NOMO-1 treated with DMSO at 0.1 percent for 48 hours (cell line): ENCODE results near the gene IMPDH1.

Source experiments
- DNase-seq: peaks from one replicate; lab custom pipeline; 2025; ENCODE audit not compliant: unreplicated experiment; lab: John Stamatoyannopoulos, UW

The IMPDH1 gene

DNA sequence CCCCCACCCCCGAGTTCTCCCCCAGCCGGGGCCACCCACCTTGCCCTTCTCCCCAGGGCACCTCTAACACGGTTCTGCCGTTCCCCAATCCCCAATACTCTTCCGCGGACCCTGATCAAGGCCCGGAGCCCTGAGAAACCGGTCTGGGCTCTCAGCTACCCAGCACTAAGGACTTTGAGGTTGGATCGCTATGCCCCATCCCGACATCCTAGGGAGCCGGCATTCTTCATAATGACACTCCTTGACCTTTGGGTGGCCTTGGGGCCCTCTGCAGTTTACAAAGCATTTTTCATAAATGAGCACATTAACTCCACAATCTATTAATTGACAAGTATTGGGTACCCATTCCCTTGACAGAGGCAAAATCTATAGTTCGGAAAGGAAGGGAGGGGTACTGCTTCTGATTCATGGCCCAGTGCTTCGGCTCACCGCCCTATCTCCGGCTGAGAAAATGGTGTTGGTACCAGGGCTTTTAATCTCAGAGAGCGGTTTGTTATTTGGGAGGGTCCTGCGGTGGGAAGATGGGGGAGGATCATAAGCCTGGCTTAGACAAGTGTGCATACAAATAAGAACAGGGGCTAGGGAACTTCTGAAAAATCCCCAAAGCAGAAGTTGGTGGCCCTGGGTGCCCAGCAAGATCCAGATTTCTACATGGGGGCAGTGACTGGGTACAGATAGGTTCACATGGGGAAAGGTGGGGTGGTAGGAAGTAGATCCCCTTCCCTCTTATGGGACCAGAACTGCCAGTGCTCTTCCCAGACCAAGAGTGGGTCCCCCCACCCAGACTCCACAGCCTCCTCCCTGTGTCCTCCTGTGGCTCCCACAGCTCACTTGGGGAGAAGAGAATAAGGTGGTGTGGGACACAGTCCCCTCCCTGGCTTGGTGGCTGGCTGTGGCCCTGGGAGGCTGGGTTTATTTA, 3.2 kb downstream of the IMPDH1 start:
- no peak for DNase-seq

GRCh38 chr7:128405471-128406313, 4.1 kb downstream of the IMPDH1 start:
- no peak for DNase-seq

DNA sequence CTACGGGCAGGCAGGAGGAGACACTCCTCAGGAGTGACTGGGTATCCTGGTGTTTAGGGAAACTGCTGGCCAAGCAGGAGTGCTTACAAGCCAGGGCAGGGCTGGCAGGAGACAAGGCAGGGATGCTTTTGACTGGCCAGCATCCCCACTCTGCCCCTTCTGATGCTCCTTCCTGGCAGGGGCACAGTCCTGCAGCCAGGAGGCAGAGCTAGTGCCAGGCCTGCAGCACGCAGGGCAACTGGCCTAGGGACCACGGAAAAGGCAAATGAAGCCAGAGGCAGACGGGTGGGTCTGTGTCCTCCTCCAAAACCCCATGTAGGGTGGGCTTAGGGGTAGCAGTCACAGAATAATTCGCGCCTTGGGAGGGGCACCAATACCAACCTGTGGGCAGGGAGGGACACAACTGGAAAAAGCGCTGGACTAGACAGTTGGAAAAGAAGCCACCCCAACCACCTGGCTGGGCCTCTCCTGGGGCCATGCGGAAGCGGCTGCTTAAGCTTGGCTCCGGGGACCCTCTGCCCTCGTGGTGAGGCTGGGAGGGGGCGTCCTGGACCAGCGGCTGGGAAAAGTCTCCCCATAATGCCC, 4.8 kb downstream of the IMPDH1 start:
- no peak for DNase-seq

DNA sequence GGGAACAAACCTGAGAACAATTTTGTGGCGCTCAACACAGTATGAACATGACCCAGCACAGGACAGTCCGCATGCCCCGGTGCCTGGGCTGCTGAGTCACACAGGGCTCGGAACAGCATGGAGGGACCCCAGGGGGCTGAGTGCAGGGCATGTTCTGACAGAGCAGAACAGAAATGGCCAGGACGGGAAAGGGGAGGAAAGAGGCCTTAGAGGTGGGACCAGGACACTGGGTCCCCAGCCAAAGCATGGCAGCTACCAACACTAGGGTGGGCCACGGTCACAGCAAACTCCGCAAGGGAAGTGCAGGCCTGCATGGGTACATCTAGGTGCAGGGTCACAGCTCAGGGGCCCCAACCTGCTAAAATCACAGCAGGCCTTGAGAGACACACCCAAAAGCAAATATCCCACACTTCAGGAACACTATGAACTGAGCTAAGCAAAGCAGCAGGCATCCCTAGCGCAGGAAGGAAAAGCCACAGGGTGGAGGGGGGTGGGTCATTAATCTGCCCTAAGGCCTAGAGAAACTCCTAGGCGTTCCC, 5.6 kb downstream of the IMPDH1 start:
- no peak for DNase-seq

GRCh38 chr7:128403676-128404075, 6.1 kb downstream of the IMPDH1 start:
- no peak for DNase-seq

DNA sequence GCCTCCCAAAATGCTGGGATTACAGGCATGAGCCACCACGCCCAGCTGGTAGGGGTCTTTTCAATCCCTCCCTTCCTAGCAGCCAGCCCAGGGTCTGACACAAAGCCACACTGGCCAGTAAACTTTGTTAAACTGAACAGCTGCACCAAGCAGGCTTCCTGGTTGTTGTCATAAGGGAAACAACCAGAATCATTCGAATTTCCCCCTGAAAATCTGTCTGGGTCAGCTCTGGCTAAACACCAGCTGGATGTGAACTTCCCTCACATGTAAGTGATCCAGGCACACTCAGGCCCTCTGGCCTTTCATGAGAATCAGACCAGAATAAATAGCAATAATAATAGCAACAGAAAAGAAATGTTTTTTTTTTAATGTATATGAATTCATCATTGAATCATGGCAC, 7.4 kb downstream of the IMPDH1 start:
- no peak for DNase-seq

DNA sequence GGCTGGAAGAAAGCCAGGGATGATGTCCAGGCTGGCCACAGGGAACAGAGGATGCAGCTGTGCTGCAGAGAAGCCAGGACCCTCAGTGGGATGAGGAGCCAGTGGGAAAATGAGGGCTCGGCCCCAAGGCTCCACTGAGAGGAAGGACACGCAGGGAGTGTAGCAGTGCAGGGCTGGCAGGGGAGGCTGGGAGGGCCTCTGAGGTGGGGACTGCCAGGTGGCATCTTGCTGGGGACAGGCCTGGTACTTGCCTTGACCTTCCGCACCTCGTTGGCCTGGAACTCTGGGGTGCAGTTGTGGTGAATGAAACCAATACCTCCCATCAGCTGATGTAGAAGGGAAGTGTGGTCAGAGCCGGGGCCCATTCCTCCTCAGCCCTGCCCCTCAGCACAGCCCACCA, 9.2 kb downstream of the IMPDH1 start:
- no peak for DNase-seq

DNA sequence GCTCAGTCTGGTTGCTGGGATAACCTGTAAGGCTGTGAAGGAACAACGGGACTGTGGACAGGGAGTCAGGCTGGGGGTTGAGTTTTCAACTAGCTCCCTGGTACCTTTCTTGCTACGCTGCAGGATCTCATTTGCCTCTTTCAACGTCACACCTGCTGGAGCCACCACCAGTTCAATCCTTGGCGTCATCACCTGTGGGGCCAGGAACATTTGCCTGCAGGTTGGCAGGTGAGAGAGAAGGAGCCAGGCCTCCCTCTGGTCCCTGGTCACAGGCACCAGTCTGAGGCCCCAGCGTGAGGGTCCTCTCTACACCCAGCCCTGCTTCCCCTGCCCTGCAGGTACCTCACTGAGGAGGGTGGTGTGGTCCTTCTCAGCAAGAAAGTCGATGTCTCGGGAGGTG, 9.8 kb downstream of the IMPDH1 start:
- no peak for DNase-seq

DNA sequence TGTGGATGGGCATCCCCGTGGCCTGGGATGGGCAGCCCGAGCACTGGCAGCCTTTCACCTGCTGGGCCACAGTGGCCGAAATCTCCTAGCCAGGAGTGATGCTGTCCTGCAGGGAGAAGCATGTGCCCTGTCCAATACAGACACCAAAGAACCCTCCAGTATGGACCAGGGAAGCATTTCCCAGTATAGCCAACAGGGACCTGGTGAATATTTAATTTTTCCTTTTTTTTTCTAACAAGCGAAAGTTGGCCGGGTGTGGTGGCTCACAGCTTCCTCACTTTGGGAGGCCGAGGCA, 11.0 kb downstream of the IMPDH1 start:
- no peak for DNase-seq

- no peak for DNase-seq
These were observed 11.6 kb downstream of the IMPDH1 start for GRCh38 chr7:128398016-128398840.

DNA sequence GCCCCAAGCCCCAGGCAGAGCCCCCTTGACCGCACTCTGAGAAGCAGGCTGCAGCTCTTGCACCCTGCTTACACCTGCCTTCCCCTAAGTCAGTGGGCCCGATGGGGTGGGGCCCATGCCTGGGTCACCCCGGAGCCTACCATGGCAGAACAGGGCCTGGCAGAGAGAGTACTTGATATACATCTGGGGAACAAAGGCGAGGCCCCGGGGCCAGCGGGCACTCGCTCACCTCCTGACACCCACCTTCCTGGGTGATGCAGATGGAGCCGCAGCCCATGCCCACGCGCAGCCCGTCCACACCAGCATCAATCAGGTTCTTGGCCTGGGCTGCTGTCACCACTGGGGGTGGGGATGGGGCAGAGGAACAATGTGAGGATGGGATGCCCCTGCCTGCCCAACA, 13.4 kb downstream of the IMPDH1 start:
- DNase-seq = no peak

DNA sequence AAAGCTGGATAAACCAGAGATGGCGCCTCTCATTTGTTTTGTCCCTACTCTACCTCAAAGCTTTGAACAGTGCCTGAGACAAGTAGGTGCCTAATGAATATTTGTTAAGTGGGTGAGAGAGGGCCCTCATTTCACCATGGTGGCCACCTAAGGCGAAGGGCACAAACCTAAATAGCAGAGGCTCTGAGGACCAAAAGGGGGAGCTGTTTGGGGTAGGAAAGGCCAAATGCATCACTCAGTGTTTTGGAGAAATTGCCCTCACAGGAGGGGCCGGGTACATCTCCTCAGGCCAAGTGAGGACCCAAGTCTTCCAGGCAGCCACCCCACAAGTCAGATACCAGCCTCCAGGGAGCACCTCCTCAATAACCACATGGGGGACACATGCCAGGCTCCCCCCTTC, 14.0 kb downstream of the IMPDH1 start:
- no peak for DNase-seq

GRCh38 chr7:128394904-128395496, 14.8 kb downstream of the IMPDH1 start:
- no peak for DNase-seq

- DNase-seq = no peak
These were observed 16.1 kb downstream of the IMPDH1 start for GRCh38 chr7:128393526-128394330.

GRCh38 chr7:128392446-128393327, 17.1 kb downstream of the IMPDH1 start:
- DNase-seq = no peak

DNA sequence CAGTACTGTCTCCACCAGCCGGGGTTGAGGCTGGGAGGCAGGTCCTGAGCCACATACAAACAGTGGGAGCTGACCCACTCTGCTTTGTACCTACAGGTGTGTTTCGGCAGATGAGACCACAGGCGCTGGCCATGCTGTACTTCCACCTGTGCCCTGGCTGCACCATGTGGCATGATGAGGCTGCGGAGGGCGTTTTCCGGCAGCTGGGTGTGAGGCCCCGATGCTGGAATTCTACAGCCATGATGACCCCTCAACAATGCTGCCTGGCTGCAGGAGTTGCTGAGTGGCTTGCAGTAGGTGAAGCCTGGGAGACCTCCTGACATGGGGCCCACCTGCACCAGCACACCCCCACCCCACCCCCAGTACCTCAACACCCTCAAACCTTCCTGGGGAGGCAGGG, 18.0 kb downstream of the IMPDH1 start:
- no peak for DNase-seq

DNA sequence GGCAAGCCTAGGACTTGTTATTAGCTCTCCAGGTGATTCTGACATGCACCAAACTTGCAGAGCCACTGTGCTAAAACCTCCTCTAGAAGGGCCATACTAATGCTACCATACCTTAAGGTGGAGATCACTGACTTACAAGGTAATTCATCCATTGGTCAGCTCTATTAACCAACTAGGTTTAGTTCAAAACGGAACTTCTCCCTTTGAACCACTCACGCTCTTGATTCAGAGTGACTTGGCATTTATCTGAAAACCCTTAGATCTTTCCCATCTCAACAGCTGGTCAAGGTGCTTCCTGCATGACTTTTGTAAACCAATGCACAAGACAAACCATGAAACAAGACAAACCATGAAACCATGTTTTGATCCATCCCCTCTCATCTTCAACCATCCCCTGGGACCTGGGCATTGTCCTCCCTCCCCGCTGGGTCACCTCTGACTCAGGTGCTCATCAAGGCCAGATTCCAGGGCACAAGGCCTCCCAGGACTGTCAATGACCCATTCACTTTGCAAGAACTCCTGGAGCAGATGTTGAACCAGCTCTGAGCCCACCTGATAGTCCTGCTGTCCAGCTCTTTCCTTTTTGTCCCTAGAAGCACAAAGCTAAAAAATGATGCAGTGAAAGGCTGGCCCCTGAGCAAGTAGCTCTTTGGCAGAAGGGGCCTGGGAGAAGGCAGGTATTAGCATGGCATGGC, 18.8 kb downstream of the IMPDH1 start:
- no peak for DNase-seq
